Stimulated activated naive CD8-positive, alpha-beta T cell treated with anti-CD3 and anti-CD28 coated beads, Interleukin-15, Interleukin-2, amounts not matched to agents 100 U/mL and 50 U/mL, for 24 hours (primary cell): ENCODE results near the gene SMKR1.
"Not testable (repeated sequence)": the region's sequence is repeated elsewhere in the genome, so short reads cannot be mapped to it uniquely, and the experiment has no call there.

ENCODE experiments used
- ATAC-seq: fragments of 150-1000 bp; cut with Tn5 transposase; one replicate; pipeline ENCODE4 v1.10.0; 2021
- DNase-seq: peaks from one replicate; pipeline ENCODE4 v3.0.0; 2021

Gene SMKR1

GRCh38 chr7:129529643-129530042, 27.3 kb downstream of the SMKR1 start:
- no peak for DNase-seq
- no peak for ATAC-seq

GRCh38 chr7:129530795-129531391, 28.6 kb downstream of the SMKR1 start:
- ATAC-seq, result peak; percentile 97
- DNase-seq, result peak; percentile 37

GRCh38 chr7:129531721-129532120, 29.4 kb downstream of the SMKR1 start:
- ATAC-seq (no peak), DNase-seq (no peak)

- ATAC-seq, result no peak
Measured at GRCh38 chr7:129532375-129532774, 30.0 kb downstream of the SMKR1 start.

GRCh38 chr7:129534558-129535274, 32.4 kb downstream of the SMKR1 start:
- DNase-seq, ATAC-seq: not testable (repeated sequence)

More at GRCh38 chr7:129532375-129532774, 30.0 kb downstream of the SMKR1 start:
- no peak for DNase-seq

- DNase-seq (no peak), ATAC-seq (peak; percentile 51)
Measured at GRCh38 chr7:129535896-129536295, 33.6 kb downstream of the SMKR1 start.

- ATAC-seq (peak; percentile 33), DNase-seq (no peak)
Measured at GRCh38 chr7:129536323-129536722, 34.0 kb downstream of the SMKR1 start.

- ATAC-seq (no peak), DNase-seq (no peak)
Measured at GRCh38 chr7:129538790-129539189, 36.5 kb downstream of the SMKR1 start.

GRCh38 chr7:129540340-129540739, 38.0 kb downstream of the SMKR1 start:
- DNase-seq (no peak), ATAC-seq (no peak)

- no peak for DNase-seq
- ATAC-seq, result no peak
Measured at GRCh38 chr7:129544700-129545099, 42.4 kb downstream of the SMKR1 start.

GRCh38 chr7:129550693-129551360, 48.5 kb downstream of the SMKR1 start:
- no peak for DNase-seq
- no peak for ATAC-seq

GRCh38 chr7:129553899-129554461, 51.6 kb downstream of the SMKR1 start:
- DNase-seq (peak; percentile 50), ATAC-seq (peak; percentile 97)

- DNase-seq (no peak), ATAC-seq (no peak)
Measured at GRCh38 chr7:129556607-129557133, 54.3 kb downstream of the SMKR1 start.

- no peak for ATAC-seq
- no peak for DNase-seq
Measured at GRCh38 chr7:129557686-129558481, 55.6 kb downstream of the SMKR1 start.

GRCh38 chr7:129559564-129559963, 57.2 kb downstream of the SMKR1 start:
- DNase-seq, result no peak
- ATAC-seq, result no peak

GRCh38 chr7:129560831-129561230, 58.5 kb downstream of the SMKR1 start:
- ATAC-seq, result no peak
- DNase-seq, result no peak

- DNase-seq (no peak), ATAC-seq (no peak)
Measured at GRCh38 chr7:129561677-129562359, 59.5 kb downstream of the SMKR1 start.
